ENCODE data around the gene TFPI. TPM values are rescaled to one million over a fixed set of nuclear protein-coding genes. Genes with fewer than 3 reads are reported as not detected.

TFPI gene
- total RNA-seq, 1 experiment from 2014 or later, result 8.4 TPM

- Mint-ChIP-seq H3K36me3 (no peaks in the 10 kb centered on the region), H3K27me3 (ENCODE audit: low read depth) (no peaks in the 10 kb centered on the region), H3K4me3 (no peak overlapping the region), H3K9me3 (no peaks in the 10 kb centered on the region), H3K4me1 (no peaks in the 10 kb centered on the region), H3K27ac (no peak overlapping the region)
- no peak for TF ChIP-seq ZBTB21 (CRISPR knock-in tag; IDR thresholded peaks at IDR 0.05; ENCODE audit: borderline replicate concordance)
- ATAC-seq (no peak), DNase-seq (ENCODE audit: low spot score) (no peak)
- CTCF ChIA-PET, result interaction anchor here (0.7 kb wide), 1 partner anchor 16 kb away, joined by 3 read pairs; no protein-coding TSS in a partner anchor
- POLR2A ChIA-PET, result no interaction called here
Observed at GRCh38 chr2:187483537-187483936, 70.7 kb downstream of the TFPI start.

GRCh38 chr2:187482796-187483195 lies 71.4 kb downstream of the TFPI start:
- CTCF ChIA-PET, result interaction anchor here (0.6 to 0.7 kb wide), 2 partner anchors 17 to 633 kb away, joined by 3 read pairs; no protein-coding TSS in a partner anchor
- no peak overlapping the region for H3K27ac Mint-ChIP-seq

More at GRCh38 chr2:187482796-187483195, 71.4 kb downstream of the TFPI start:
- POLR2A ChIA-PET, result no interaction called here
- no peaks in the 10 kb centered on the region for H3K36me3 Mint-ChIP-seq
- H3K27me3 Mint-ChIP-seq (ENCODE audit: low read depth), result no peaks in the 10 kb centered on the region
- ATAC-seq (no peak), DNase-seq (ENCODE audit: low spot score) (no peak)
- no peaks in the 10 kb centered on the region for H3K9me3 Mint-ChIP-seq
- H3K4me3 Mint-ChIP-seq, result no peak overlapping the region
- H3K4me1 Mint-ChIP-seq, result no peaks in the 10 kb centered on the region
- TF ChIP-seq CBFB (CRISPR knock-in tag; IDR thresholded peaks at IDR 0.05; ENCODE audit: low read depth) (no peak), TEAD1 (CRISPR knock-in tag; IDR thresholded peaks at IDR 0.05) (no peak), ATF6 (CRISPR knock-in tag; IDR thresholded peaks at IDR 0.05) (no peak), MYBL2 (CRISPR knock-in tag; IDR thresholded peaks at IDR 0.05) (no peak), TCF7 (CRISPR knock-in tag; IDR thresholded peaks at IDR 0.05; ENCODE audit: low read depth) (no peak), GTF2I (CRISPR knock-in tag; conservative IDR thresholded peaks at IDR 0.05) (no peak), ZNF416 (CRISPR knock-in tag; IDR thresholded peaks at IDR 0.05) (no peak), ZNF263 (CRISPR knock-in tag; IDR thresholded peaks at IDR 0.05; ENCODE audit: low read depth) (no peak), MAX (CRISPR knock-in tag; IDR thresholded peaks at IDR 0.05) (no peak), ZSCAN18 (CRISPR knock-in tag; IDR thresholded peaks at IDR 0.05) (no peak), PREB (CRISPR knock-in tag; IDR thresholded peaks at IDR 0.05; ENCODE audit: borderline replicate concordance) (no peak), ZNF317 (CRISPR knock-in tag; IDR thresholded peaks at IDR 0.05; ENCODE audit: borderline replicate concordance, low read depth) (no peak), JUN (CRISPR knock-in tag; IDR thresholded peaks at IDR 0.05) (no peak), ESRRA (CRISPR knock-in tag; IDR thresholded peaks at IDR 0.05; ENCODE audit: borderline replicate concordance) (no peak)
- TF ChIP-seq, protein P1, sequence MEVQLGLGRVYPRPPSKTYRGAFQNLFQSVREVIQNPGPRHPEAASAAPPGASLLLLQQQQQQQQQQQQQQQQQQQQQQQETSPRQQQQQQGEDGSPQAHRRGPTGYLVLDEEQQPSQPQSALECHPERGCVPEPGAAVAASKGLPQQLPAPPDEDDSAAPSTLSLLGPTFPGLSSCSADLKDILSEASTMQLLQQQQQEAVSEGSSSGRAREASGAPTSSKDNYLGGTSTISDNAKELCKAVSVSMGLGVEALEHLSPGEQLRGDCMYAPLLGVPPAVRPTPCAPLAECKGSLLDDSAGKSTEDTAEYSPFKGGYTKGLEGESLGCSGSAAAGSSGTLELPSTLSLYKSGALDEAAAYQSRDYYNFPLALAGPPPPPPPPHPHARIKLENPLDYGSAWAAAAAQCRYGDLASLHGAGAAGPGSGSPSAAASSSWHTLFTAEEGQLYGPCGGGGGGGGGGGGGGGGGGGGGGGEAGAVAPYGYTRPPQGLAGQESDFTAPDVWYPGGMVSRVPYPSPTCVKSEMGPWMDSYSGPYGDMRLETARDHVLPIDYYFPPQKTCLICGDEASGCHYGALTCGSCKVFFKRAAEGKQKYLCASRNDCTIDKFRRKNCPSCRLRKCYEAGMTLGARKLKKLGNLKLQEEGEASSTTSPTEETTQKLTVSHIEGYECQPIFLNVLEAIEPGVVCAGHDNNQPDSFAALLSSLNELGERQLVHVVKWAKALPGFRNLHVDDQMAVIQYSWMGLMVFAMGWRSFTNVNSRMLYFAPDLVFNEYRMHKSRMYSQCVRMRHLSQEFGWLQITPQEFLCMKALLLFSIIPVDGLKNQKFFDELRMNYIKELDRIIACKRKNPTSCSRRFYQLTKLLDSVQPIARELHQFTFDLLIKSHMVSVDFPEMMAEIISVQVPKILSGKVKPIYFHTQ (CRISPR knock-in tag; IDR thresholded peaks at IDR 0.05), result no peak
